NB4 (cell line): ENCODE measurements around the gene NWD2.

Experiments
- CTCF ChIP-seq: IDR thresholded peaks from one replicate; pipeline ENCODE4 v1.5.1; 2012; ENCODE audit warnings: low read depth, low read length
- MYC ChIP-seq: IDR thresholded peaks from 2 replicates; pipeline ENCODE4 v1.6.1; 2011; ENCODE audit warnings: low read depth, low read length
- POLR2A ChIP-seq: IDR thresholded peaks from 2 replicates; pipeline ENCODE4 v1.6.1; 2011; ENCODE audit warnings: mild to moderate bottlenecking; ENCODE audit not compliant: insufficient read length; ENCODE audit errors: extremely low read depth

- no peak for TF ChIP-seq POLR2A
- TF ChIP-seq CTCF = no peak
- no peak for TF ChIP-seq MYC
These were observed 1.5 kb upstream of the NWD2 start for GRCh38 chr4:37243051-37243450.
